Lung (tissue), 12 donors: ENCODE results near the gene SEPHS1. TPM values are rescaled to one million over a fixed set of nuclear protein-coding genes. Genes with fewer than 3 reads are reported as not detected.

Experiments used
- ATAC-seq: fragments of 200-7000 bp; cut with Tn5 transposase; one replicate; pipeline ENCODE4 v1.9.1; 2020; ENCODE audit warnings: moderate number of reproducible peaks; ENCODE audit not compliant: insufficient read depth, low FRiP score
- DNase-seq, 3 donors: peaks; one replicate each; pipeline ENCODE4 v3.0.0-alpha.2; 2013 to 2017
- H3K27ac ChIP-seq, 2 donors: one replicate each; pipeline ENCODE4 v1.5.1; 2013; ENCODE audit warnings: mild to moderate bottlenecking in 2 of 2, moderate library complexity in 2 of 2, control low read depth in 1 of 2, inconsistent platforms in 1 of 2, low read depth in 1 of 2, low read length in 1 of 2
- H3K27me3 ChIP-seq, 3 donors: one replicate each; pipeline ENCODE4 v1.5.1; 2013; ENCODE audit warnings: low read length in 2 of 3; ENCODE audit not compliant: control insufficient read depth in 3 of 3, insufficient read depth in 3 of 3
- H3K36me3 ChIP-seq, 4 donors: one replicate each; pipeline ENCODE4 v1.5.1; 2013; ENCODE audit warnings: low read length in 4 of 4, mild to moderate bottlenecking in 1 of 4, moderate library complexity in 1 of 4; ENCODE audit not compliant: control insufficient read depth in 4 of 4, insufficient read depth in 4 of 4
- H3K4me1 ChIP-seq, 5 donors: one replicate each; pipeline ENCODE4 v1.5.1; 2013; ENCODE audit warnings: low read length in 5 of 5, mild to moderate bottlenecking in 2 of 5, moderate library complexity in 1 of 5; ENCODE audit not compliant: control insufficient read depth in 5 of 5, insufficient read depth in 5 of 5
- H3K4me3 ChIP-seq: one replicate; pipeline ENCODE4 v1.5.1; 2013; ENCODE audit warnings: mild to moderate bottlenecking, control low read depth, moderate library complexity
- H3K9ac ChIP-seq, 2 donors: one replicate each; pipeline ENCODE4 v1.5.1; 2013; ENCODE audit warnings: low read length in 2 of 2, control low read depth in 1 of 2; ENCODE audit not compliant: insufficient read depth in 1 of 2
- H3K9me3 ChIP-seq, 4 donors: one replicate each; pipeline ENCODE4 v1.5.1; 2013; ENCODE audit warnings: low read length in 3 of 4, mild to moderate bottlenecking in 1 of 4, moderate library complexity in 1 of 4; ENCODE audit not compliant: control insufficient read depth in 4 of 4, insufficient read depth in 3 of 4
- CTCF ChIP-seq: IDR thresholded peaks from 2 replicates; pipeline ENCODE4 v1.5.1; 2012; ENCODE audit warnings: mild to moderate bottlenecking; ENCODE audit errors: control extremely low read depth, extremely low read depth
- WGBS, 2 donors: extraction: QIAGEN DNeasy Blood & Tissue Kit; methylation state at CpG; one replicate each; pipeline ENCODE4 v1.1.7; 2013; 5-methylcytosine and 5-hydroxymethylcytosine counted together
- polyA plus RNA-seq, 2 donors: library from polyadenylated mRNA; stranded (reverse); fragments of 200-250 nt; gene quantifications; one replicate each; pipeline ENCODE4 v1.2.1, GENCODE V29; 2013
- total RNA-seq, 2 donors: library from RNA; depleted of rRNA in 1 of 2; stranded (reverse); fragments of >200 nt in 1 of 2; gene quantifications; one replicate each; pipeline ENCODE4 v1.2.1, GENCODE V29; 2014 to 2021
- donor health status: control.
- donor health status: control.
- donor health status: Bipolar disorder and iron deficiency.
- donor health status: healthy.
- donor health status: DM: yes; HTN: yes; CAD: no.

SEPHS1 gene
- total and polyA plus RNA-seq, 4 donors: 19.5 to 47.3 (median 35.4) TPM

GRCh38 chr10:13395540-13395939, 47.4 kb upstream of the SEPHS1 start:
- DNase-seq: no peak
- 90 to 96% methylated on average over 3 of the region's 3 CpGs for WGBS, 2 donors

GRCh38 chr10:13393640-13394039, 45.5 kb upstream of the SEPHS1 start:
- TF ChIP-seq CTCF: no peak
- 58 to 72% methylated on average over 4 of the region's 4 CpGs for WGBS, 2 donors
- no peaks in the 10 kb centered on the region for H3K27me3 ChIP-seq
- no peak overlapping the region for H3K4me3 ChIP-seq
- H3K9me3 ChIP-seq: no peaks in the 10 kb centered on the region
- no peak overlapping the region for H3K27ac ChIP-seq
- no peaks in the 10 kb centered on the region for H3K36me3 ChIP-seq
- no peak for ATAC-seq
- H3K9ac ChIP-seq: no peak overlapping the region
- H3K4me1 ChIP-seq: no peaks in the 10 kb centered on the region
- DNase-seq: no peak

More at GRCh38 chr10:13395540-13395939, 47.4 kb upstream of the SEPHS1 start:
- no peak for TF ChIP-seq CTCF
- no peak for ATAC-seq
- Histone ChIP-seq H3K36me3 (no peaks in the 10 kb centered on the region), H3K27me3 (no peaks in the 10 kb centered on the region), H3K4me1 (no peaks in the 10 kb centered on the region), H3K4me3 (no peak overlapping the region), H3K27ac (no peak overlapping the region), H3K9me3 (no peaks in the 10 kb centered on the region), H3K9ac (no peak overlapping the region)

- H3K9me3 ChIP-seq: no peaks in the 10 kb centered on the region
- no peak overlapping the region for H3K4me3 ChIP-seq
- no peaks in the 10 kb centered on the region for H3K36me3 ChIP-seq
- DNase-seq (no peak), ATAC-seq (no peak)
- no peak overlapping the region for H3K9ac ChIP-seq
- TF ChIP-seq CTCF: no peak
- no peak overlapping the region for H3K27ac ChIP-seq
- no peaks in the 10 kb centered on the region for H3K4me1 ChIP-seq
- peaks cover 0 to 4% (median 2%) of the 10 kb centered on the region in 3 donors for H3K27me3 ChIP-seq
- 91 to 95% methylated on average over 5 of the region's 5 CpGs for WGBS, 2 donors
Observed at GRCh38 chr10:13392701-13393100, 44.6 kb upstream of the SEPHS1 start.
